Stimulated activated CD4-positive, alpha-beta T cell treated with anti-CD3 and anti-CD28 coated beads, Interleukin-4, amount 100 ng/mL, for 4 hours (primary cell): ENCODE measurements around the gene OR2V2.
A peak's percentile ranks its signal among the peaks of the same experiment; 100 is the strongest.

Experiments used
- DNase-seq, 2 experiments: peaks; one replicate each; pipeline ENCODE4 v3.0.0-alpha.2; 2020

The OR2V2 gene

GRCh38 chr5:181145133-181145532, 2.3 kb upstream of the OR2V2 start:
- no peak for DNase-seq

DNA sequence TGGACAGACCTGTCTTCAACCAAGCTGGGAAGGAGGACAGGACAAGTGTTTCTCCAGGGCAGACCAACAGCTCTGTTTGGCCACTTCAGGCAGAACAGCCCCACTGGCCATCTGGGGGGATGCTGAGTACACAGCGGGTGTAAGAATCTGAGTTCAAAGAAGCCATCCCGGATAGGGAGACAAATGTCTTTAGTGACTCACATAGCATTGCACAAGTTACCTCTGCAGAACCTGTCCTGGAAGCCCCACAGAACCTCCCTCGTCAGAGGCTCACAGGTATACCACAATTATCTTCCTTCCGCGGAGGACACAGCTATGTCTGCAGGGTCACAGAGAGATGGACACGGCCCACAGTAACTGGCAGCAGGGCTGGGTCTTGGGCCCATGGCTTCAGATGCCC, 2.0 kb downstream of the OR2V2 start:
- no peak for DNase-seq

DNA sequence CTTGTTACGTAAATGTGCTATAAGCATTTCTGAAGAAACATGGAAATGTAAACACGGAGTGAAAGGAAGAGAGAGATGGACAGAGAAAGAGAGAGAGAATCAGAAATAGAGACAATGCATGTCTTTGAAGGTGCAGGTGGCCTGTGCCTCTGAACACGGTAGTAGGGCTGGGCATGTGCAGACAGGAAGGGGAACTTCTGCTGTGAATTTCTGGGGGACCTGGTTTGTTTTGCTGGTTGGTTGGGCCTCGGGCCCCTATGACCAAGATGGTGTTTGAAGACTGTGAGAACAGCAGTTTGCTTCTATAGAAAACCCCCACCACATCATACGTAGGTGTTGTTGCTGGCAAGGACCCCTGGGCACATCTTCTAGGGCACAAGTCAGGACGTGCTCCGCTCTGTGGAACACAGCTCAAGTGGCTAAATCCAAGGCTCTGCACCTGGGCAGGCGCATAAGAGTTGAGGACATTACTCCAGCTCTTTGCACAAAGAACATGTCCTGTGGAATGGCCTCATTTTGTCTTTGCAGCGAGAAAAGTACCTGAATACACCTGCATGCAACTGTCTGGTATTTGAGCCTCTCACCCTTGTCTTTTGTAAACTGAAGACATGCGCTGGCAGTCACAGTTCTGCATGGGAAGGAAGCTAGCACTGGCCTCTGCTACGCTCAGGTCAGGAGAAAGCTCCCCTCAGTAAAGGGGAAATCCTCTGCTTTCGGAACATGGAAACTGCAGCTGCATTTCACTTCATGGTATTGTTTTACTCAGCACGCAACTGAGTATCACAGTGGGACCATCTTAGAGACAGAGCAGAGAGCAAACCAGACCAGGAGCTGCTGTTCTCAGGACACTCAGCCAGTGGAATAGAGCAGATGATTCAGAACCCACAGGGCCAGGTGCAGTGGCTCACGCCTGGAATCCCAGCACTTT, 2.7 kb downstream of the OR2V2 start:
- no peak for DNase-seq

GRCh38 chr5:181151146-181151545, 3.8 kb downstream of the OR2V2 start:
- DNase-seq, result no peak

GRCh38 chr5:181152406-181152805, 5.0 kb downstream of the OR2V2 start:
- no peak for DNase-seq

DNA sequence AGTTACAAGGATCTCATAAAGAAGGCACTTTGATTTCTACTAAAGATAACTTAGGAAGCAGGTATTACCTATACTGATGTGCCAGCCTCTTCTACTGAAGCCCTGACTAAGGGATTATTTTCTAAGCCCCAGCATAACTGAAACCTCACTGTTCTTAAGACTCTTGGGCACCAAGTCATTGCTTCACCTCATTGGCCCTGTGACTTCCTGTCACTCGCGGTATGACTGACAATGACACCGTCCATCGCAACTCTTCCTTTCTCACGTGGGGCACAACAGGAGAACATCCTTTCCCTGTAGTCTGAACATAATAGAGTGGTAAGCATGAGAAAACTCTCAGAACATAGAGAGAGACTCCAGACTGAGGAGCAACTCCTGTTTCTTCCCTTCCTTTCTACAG, 6.4 kb downstream of the OR2V2 start:
- no peak for DNase-seq

DNA sequence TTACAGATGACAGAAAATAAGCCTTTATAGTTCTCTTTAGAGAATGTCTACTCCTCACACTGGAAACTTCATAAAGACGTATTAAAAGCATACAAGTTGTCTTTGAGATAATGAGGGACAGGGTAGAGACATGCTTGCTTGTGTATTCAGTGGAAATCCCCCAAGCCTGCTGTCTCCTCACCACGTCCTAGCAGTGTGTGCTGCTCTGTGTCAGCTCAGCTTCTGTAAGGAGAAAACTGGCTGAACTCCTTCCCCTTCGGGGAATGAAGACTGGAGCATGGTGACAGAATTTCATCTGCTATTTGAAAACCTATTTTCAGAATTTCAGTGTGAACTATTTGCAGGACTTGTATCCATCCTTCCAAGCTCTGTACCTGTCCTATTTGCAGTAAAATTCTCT, 9.4 kb downstream of the OR2V2 start:
- DNase-seq, result no peak

DNA sequence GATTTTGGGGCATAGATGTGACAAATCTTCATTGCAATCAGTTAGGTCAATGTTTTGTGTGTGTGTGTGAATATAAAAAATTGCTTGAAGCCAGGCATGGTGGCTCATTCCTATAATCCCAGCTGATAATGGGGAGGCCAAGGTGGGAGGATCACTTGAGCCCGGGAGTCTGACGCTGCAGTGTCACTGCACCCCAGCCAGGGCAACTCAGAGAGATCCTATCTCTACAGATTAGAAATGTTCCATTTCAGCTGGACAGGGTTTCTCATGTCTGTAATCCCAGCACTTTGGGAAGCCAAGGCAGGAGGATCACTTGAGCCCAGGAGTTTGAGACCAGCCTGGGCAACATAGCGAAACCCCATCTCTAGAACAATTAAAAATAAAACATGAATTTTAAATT, 11.5 kb downstream of the OR2V2 start:
- DNase-seq, result no peak

GRCh38 chr5:181159286-181160151, 12.1 kb downstream of the OR2V2 start:
- peak; percentile 82 to 96 for DNase-seq

DNA sequence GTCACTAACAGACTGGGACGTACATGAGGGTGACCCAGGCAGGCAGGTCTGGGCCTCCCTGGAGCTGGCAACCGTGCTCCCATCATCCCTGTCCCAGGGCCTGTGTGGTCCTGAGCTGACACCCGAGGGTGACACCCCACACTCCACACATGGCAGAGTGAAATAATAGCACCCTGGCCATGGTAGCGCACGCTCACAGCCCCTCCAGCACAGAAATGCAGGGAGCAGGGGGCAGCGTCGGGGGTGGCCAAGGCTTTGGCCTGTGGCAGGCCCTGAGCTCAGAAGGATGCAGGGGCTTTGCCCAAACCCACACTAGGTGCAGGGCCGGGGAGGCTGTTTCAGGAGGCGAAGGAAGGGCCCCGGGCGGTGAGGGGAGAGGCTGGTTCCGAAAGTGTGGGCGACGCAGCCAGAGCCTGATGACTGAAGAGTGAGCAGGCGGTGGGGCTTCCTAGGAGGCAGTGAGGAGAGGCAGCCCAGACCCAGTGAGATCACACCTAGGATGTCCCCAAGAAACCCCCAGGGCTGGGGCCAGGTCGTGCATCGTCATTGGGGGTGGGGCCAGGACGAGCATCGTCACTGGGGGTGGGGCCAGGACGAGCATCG, 12.9 kb downstream of the OR2V2 start:
- DNase-seq, result peak; percentile 77 to 86

GRCh38 chr5:181160755-181161533, 13.6 kb downstream of the OR2V2 start:
- peak; percentile 45 to 48 for DNase-seq

GRCh38 chr5:181161534-181162175, 14.3 kb downstream of the OR2V2 start:
- DNase-seq, result no peak

DNA sequence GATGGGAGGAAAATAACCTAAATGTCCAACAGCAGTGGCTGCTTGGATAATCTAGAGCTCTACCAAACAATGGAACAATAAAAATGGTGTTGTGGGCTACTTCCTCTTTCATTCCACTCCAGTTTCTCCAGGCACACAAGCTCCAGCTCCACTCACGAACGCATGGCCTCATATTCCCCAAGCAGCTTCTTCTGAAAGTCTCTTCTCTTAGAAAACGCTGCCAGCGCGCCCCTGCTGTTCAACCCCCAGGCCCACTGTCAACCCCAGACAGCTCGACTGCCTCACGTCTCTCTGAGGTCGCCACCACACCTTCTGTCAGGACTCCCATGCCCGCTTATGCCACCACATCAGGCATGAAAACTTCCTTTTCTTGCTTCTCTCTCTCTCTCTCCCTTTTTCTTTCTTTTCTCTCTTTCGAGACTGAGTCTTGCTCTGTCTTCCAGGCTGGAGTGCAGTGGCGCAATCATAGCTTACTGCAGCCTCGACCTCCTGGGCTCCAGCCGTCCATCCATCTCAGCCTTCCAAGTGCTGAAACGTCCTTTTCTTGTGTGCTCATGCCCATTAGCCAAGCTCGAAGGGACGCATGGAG, 16.2 kb downstream of the OR2V2 start:
- no peak for DNase-seq

DNA sequence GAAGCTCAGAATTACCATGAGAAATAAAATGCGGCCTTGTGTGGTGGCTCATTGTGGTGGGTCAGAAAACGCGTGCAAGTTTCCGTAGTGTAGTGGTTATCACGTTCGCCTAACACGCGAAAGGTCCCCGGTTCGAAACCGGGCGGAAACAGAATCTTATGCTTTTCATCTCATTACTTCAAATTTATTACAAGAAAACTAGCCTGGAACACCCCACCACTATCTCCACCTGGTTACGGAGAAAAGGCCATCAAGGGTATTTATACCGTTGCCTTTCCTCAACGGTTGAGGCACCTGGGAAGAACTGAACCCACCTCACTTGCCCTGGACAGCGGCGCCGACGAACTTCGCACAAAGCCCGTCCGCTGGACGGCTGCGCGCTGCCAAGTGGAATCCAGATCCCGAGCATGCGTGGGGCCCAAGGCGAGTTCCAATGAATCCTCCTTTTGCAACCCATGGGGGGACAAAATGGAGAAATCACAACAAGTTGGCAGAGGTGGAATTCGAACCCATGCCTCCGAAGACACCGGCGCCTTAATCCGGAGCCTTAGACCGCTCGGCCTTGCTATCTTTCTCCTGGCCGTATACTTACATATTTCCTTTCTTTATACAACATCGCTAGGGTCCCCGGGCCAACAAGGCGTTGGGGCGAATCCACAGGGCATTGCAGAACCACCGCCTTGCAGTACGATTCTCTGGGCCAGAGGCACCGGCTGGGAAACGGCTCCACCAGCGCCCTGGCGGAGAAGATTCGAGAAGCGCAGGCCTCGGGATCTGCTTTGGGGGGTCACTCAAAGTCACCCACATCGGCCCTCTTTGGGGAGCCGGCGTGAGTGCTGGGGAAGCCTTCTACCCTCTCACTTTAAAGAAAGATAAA, 16.9 kb downstream of the OR2V2 start:
- DNase-seq, result peak; percentile 44 to 53

GRCh38 chr5:181166812-181167733, 19.7 kb downstream of the OR2V2 start:
- DNase-seq, result no peak

- DNase-seq, result no peak
These were observed 20.6 kb downstream of the OR2V2 start for GRCh38 chr5:181167814-181168488.

DNA sequence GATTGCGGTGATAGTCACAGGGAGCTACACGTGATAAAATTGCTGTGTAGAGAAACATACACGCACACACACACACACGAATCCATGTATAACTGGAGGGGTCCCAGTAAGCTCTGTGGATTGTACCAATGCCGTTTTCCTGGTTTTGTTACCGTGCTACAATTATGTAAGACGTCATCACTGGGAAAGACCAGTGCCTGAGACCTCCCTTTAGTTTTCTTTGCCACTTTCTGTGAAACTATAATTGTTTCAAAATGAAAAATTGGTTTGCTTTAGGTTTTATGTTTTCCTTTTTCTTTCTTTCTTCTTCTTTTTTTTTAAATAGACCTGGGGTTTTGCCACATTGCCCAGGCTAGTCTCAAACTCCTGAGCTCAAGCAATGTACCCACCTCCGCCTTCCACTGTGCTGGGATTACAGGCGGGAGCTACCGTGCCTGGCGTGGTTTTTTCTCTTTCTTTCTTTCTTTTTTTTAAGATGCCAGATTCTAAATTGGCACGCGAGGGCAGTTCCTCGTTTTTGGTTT, 21.3 kb downstream of the OR2V2 start:
- no peak for DNase-seq

GRCh38 chr5:181169459-181170236, 22.3 kb downstream of the OR2V2 start:
- DNase-seq, result peak; percentile 68 to 84
